SK-N-SH (cell line): ENCODE results near the gene LPIN1. TPM values are rescaled to one million over a fixed set of nuclear protein-coding genes. Genes with fewer than 3 reads are reported as not detected.

Experiments
- CHD2 ChIP-seq: fragments of 150-350 bp; IDR thresholded peaks from 2 replicates; pipeline ENCODE4 v1.6.1; 2018; ENCODE audit warnings: low read length; ENCODE audit not compliant: partially characterized antibody
- ELF1 ChIP-seq: IDR thresholded peaks from 2 replicates; pipeline ENCODE4 v1.4.0; 2012
- EZH2phosphoT487 ChIP-seq: fragments of 200-600 bp; sonication (generic); IDR thresholded peaks from 2 replicates; pipeline ENCODE4 v1.6.1; 2017; ENCODE audit warnings: low read depth, mixed run types, mild to moderate bottlenecking, antibody characterized with exemption, moderate library complexity, borderline replicate concordance
- FOSL2 ChIP-seq: IDR thresholded peaks from 2 replicates; pipeline ENCODE4 v1.4.0; 2012; ENCODE audit warnings: low read depth, mild to moderate bottlenecking, moderate library complexity, borderline replicate concordance
- FOXJ3 ChIP-seq: sonication (generic); formaldehyde crosslinking; IDR thresholded peaks from 2 replicates; pipeline ENCODE4 v1.5.1; 2020; ENCODE audit warnings: mild to moderate bottlenecking, missing genetic modification reagents
- FOXM1 ChIP-seq: IDR thresholded peaks from 2 replicates; pipeline ENCODE4 v1.4.0; 2012; ENCODE audit warnings: low read depth, mild to moderate bottlenecking
- GABPA ChIP-seq: IDR thresholded peaks from 2 replicates; pipeline ENCODE4 v1.4.0; 2012; ENCODE audit warnings: low read depth, mild to moderate bottlenecking
- GATA2 ChIP-seq: sonication (generic); formaldehyde crosslinking; IDR thresholded peaks from 2 replicates; pipeline ENCODE4 v1.5.0; 2020; ENCODE audit warnings: mild to moderate bottlenecking, missing genetic modification reagents
- JUND ChIP-seq: IDR thresholded peaks from 2 replicates; pipeline ENCODE4 v1.4.0; 2012
- MEF2A ChIP-seq: IDR thresholded peaks from 2 replicates; pipeline ENCODE4 v1.4.0; 2012; ENCODE audit warnings: low read depth, borderline replicate concordance
- MXI1 ChIP-seq: IDR thresholded peaks from 2 replicates; pipeline ENCODE4 v1.6.1; 2012; ENCODE audit warnings: mild to moderate bottlenecking, low read depth, low read length, improper control_type of control experiment
- NFIC ChIP-seq: IDR thresholded peaks from 2 replicates; pipeline ENCODE4 v1.4.0; 2012; ENCODE audit warnings: borderline replicate concordance
- NRF1 ChIP-seq: IDR thresholded peaks from 2 replicates; pipeline ENCODE4 v1.6.1; 2012; ENCODE audit warnings: low read depth, mild to moderate bottlenecking, low read length
- RXRA ChIP-seq: IDR thresholded peaks from 2 replicates; pipeline ENCODE4 v1.4.0; 2012; ENCODE audit warnings: low read depth, mild to moderate bottlenecking, borderline replicate concordance
- SMC3 ChIP-seq: IDR thresholded peaks from 2 replicates; pipeline ENCODE4 v1.6.1; 2012; ENCODE audit warnings: low read depth, low read length, improper control_type of control experiment
- TAF1 ChIP-seq: IDR thresholded peaks from 2 replicates; pipeline ENCODE4 v1.6.1; 2012; ENCODE audit warnings: low read depth, mild to moderate bottlenecking, low read length, moderate library complexity, borderline replicate concordance
- TCF12 ChIP-seq: IDR thresholded peaks from 2 replicates; pipeline ENCODE4 v1.4.0; 2012
- TEAD4 ChIP-seq: IDR thresholded peaks from 2 replicates; pipeline ENCODE4 v1.4.0; 2012; ENCODE audit warnings: mild to moderate bottlenecking, borderline replicate concordance; ENCODE audit not compliant: insufficient read depth
- YY1 ChIP-seq: IDR thresholded peaks from 2 replicates; pipeline ENCODE4 v1.4.0; 2012; ENCODE audit warnings: low read depth, mild to moderate bottlenecking
- polyA plus RNA-seq, 3 experiments: library from polyadenylated mRNA; depleted of rRNA; stranded (reverse); fragments of >200 nt; gene quantifications; 2 replicates each; pipeline ENCODE4 v1.2.3, GENCODE V29; 2012
- TF ChIP-seq, protein P1 (sequence below): fragments of 150-350 bp; IDR thresholded peaks from 2 replicates; pipeline ENCODE4 v1.6.1; 2016; ENCODE audit warnings: mild to moderate bottlenecking, low read depth, low read length
- TF ChIP-seq, protein P2 (sequence below): IDR thresholded peaks from 2 replicates; pipeline ENCODE4 v1.4.0; 2012; ENCODE audit warnings: low read depth, borderline replicate concordance
- TF ChIP-seq, protein P3 (sequence below): IDR thresholded peaks from 2 replicates; pipeline ENCODE4 v1.4.0; 2012; ENCODE audit warnings: low read depth

The LPIN1 gene
- polyA plus RNA-seq, 1 of the 3 experiments (the other 2 are of a cell fraction) = 22.1 TPM

DNA sequence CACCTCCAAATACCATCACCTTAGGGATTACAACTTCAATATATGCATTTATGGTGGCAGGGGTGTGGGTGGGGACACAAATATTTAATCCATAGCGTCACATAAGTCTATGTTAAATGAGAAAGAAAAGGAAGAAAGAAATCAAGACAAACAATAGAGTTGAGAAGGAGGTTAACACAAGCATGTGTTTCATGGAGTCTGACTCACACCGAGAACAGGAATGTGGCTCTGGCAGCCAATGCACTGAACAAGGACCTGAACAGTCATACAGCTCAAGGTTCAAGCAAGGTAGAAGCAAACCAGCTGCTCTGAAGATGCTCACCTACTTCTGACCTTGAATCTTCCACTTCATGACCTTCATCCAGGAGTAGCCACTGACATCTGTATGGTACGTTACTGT, 36.2 kb upstream of the LPIN1 start (continued):
- peak; percentile 56 for TF ChIP-seq NFIC
- TF ChIP-seq FOSL2 = peak; percentile 86
- no peak for TF ChIP-seq EZH2phosphoT487
- no peak for TF ChIP-seq ELF1
- TF ChIP-seq NRF1 = no peak
- TF ChIP-seq JUND = peak; percentile 59
- no peak for TF ChIP-seq MEF2A
- peak; percentile 42; the same call in 1 of the 2 replicates for TF ChIP-seq RXRA
- TF ChIP-seq, protein P1, sequence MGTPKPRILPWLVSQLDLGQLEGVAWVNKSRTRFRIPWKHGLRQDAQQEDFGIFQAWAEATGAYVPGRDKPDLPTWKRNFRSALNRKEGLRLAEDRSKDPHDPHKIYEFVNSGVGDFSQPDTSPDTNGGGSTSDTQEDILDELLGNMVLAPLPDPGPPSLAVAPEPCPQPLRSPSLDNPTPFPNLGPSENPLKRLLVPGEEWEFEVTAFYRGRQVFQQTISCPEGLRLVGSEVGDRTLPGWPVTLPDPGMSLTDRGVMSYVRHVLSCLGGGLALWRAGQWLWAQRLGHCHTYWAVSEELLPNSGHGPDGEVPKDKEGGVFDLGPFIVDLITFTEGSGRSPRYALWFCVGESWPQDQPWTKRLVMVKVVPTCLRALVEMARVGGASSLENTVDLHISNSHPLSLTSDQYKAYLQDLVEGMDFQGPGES = no peak
- TF ChIP-seq GATA2 (CRISPR knock-in tag) = no peak
- TF ChIP-seq, protein P2, sequence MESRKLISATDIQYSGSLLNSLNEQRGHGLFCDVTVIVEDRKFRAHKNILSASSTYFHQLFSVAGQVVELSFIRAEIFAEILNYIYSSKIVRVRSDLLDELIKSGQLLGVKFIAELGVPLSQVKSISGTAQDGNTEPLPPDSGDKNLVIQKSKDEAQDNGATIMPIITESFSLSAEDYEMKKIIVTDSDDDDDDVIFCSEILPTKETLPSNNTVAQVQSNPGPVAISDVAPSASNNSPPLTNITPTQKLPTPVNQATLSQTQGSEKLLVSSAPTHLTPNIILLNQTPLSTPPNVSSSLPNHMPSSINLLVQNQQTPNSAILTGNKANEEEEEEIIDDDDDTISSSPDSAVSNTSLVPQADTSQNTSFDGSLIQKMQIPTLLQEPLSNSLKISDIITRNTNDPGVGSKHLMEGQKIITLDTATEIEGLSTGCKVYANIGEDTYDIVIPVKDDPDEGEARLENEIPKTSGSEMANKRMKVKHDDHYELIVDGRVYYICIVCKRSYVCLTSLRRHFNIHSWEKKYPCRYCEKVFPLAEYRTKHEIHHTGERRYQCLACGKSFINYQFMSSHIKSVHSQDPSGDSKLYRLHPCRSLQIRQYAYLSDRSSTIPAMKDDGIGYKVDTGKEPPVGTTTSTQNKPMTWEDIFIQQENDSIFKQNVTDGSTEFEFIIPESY = no peak
- no peak for TF ChIP-seq CHD2
- TF ChIP-seq FOXJ3 (CRISPR knock-in tag) = no peak
- TF ChIP-seq TAF1 = no peak
- no peak for TF ChIP-seq YY1
- no peak for TF ChIP-seq MXI1
- TF ChIP-seq TCF12 = peak; percentile 76; the same call in 1 of the 2 replicates
- TF ChIP-seq, protein P3, sequence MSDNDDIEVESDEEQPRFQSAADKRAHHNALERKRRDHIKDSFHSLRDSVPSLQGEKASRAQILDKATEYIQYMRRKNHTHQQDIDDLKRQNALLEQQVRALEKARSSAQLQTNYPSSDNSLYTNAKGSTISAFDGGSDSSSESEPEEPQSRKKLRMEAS = peak; percentile 58; the same call in 1 of the 2 replicates
- no peak for TF ChIP-seq FOXM1
- no peak for TF ChIP-seq GABPA
- no peak for TF ChIP-seq SMC3
- TF ChIP-seq TEAD4 = 0 out of 2 replicates have a peak, but pooled peaks have one; percentile 16
